Cardiac septum (tissue), 1 donor: ENCODE data around the gene ID2. TPM values are rescaled to one million over a fixed set of nuclear protein-coding genes. Genes with fewer than 3 reads are reported as not detected.
A peak's percentile ranks its signal among the peaks of the same experiment; 100 is the strongest.

Experiments
- DNase-seq: peaks from one replicate; pipeline ENCODE4 v3.0.0-alpha.2; 2020; ENCODE audit warnings: low spot score
- intact Hi-C: fragments of 100-400 bp; cut with DNase I; formaldehyde crosslinking; loops from one replicate; pipeline ENCODE4 v1.14.0; 2022
- long read RNA-seq: library from polyadenylated mRNA; unstranded; transcript quantifications from one replicate; pipeline ENCODE4 v2.0.0, GENCODE V29; 2021
- total RNA-seq: library from RNA; stranded (reverse); fragmentation: NEBNext Ultra II Directional; extraction: Animal tissue kit (Norgen Biotek cat#: 25700); gene quantifications from one replicate; pipeline ENCODE4 v1.2.1, GENCODE V29; 2021
- donor health status: DM: no; HTN: no; CAD: no.

The ID2 gene
- total RNA-seq, result 35.1 TPM
- long read RNA-seq, transcript ID2-203 (3 exons, 1,362 nt), result major isoform, 21 of 28 reads
- long read RNA-seq, partial matches to known transcripts, result 0 of 28 reads
- long read RNA-seq, other reads (novel, unspliced or antisense), result 2 of 28 reads

GRCh38 chr2:8681786-8682692, at the start of gene ID2:
Gene ID2 (plus strand): TSS chr2:8682056. CDS start chr2:8682166, 110 bp downstream.
- intact Hi-C loops, result loop anchor here (10.0 kb wide), 3 partner anchors 247 to 837 kb away; no protein-coding TSS in a partner anchor
- peak; percentile 99 for DNase-seq

DNA sequence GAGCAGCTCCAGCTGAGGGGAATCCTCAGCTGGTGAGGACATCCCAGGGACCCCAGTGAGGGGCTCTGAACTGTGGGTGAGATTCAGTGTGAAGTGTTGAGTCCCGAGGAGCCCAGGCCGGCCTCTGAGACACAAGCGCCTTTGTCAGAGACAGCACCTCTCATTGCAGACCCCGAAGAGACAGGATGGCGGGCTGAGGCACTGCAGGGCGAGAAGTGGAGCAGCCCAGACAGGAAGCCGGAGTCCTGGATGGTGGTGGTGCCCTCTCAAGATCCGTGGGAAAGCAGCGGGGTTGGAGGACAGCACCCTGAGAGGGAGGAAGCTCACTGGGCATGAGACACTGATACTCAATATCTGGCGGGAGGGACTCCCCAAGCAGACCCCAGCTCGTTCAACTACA, 49.1 kb upstream of the ID2 start:
- intact Hi-C loops, result no loop called here
- DNase-seq, result peak; percentile 73

GRCh38 chr2:8633186-8633734, 48.6 kb upstream of the ID2 start:
- DNase-seq, result peak; percentile 63
- intact Hi-C loops, result no loop called here

GRCh38 chr2:8633735-8634313, 48.0 kb upstream of the ID2 start:
- DNase-seq, result peak; percentile 73
- intact Hi-C loops, result no loop called here

DNA sequence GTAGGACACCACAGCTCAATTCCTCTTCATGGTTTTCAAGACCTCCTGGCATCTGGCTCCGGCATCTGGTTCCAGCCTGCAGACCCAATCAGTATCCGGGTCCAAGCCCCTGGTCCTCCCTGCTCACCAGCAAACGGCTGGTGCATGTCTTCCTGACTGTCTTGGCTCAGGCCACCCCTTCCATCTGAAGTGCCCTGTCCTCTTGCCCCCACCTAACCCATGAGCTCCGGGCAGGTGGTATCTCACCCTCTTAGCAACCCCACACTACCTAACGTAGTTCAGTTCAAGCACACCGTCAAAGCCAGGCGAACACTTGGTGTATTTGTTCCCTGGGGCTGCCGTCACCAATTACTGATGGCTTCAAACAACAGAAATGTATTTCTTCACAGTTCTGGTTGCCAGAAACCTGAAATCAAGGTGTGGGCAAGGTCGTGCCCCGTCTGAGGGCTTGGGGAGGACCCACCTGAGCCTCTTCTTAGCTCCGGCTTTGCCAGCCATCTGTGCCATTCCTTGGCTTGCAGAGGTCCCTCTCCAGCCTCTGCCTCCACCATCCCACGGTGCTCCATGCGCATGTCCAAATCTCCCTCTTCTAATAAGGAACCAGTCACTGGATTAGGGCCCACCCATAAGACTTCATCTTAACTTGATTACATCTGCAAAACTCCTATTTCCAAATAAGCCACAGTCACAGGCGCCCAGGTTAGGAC, 47.2 kb upstream of the ID2 start:
- peak; percentile 69 for DNase-seq
- intact Hi-C loops, result no loop called here

DNA sequence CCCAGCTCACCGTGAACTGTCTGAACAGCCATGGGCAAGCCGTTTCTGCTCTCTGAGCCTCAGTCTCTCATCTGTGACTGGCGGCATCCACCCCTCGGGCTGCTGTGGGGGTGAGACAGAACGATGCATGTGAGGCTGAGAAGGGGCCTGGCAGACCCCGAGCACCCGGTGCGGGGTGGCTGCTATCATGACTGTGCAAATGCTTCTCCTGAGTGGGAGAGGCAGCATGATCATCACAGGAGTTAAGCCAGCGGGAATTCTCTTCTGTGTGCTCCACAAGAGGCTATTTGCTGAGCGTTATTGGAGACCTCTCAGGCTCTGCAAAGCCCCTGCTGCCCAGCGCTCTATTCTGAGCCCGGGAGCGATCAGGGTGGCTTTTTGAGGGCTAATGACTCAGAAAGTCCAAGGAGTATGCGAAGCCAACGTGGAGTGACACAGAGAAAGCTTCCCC, 45.8 kb upstream of the ID2 start:
- peak; percentile 31 for DNase-seq
- intact Hi-C loops, result no loop called here

GRCh38 chr2:8636721-8637636, 44.9 kb upstream of the ID2 start:
- intact Hi-C loops, result no loop called here
- peak; percentile 65 for DNase-seq

GRCh38 chr2:8638327-8638726, 43.5 kb upstream of the ID2 start:
- DNase-seq, result peak; percentile 54
- intact Hi-C loops, result no loop called here

DNA sequence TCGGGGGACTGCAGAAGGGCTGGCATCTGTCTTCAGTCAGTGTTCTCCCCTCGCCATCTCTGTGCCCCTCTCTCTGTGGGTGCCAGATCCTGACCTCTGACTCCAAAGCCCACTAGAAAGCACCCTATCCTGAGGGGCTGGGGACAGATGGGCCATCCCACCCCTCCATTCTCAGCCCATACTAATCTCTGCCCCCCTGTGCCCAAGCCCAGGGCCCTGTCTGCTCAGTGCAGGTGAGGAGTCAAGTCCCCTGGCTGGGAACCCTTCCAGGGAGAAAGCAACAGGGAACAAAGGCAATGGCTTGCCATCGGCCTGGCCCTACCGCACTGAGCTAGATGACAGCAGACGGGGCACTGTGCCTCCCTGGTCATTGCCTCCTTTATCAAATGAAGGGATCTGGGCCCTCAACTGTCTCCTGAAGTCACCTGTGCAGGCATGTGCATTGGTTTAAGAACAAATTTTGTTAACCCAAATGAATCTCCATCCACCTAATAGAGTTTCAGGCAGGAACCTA, 42.7 kb upstream of the ID2 start:
- DNase-seq, result peak; percentile 71
- intact Hi-C loops, result no loop called here

- intact Hi-C loops, result no loop called here
- DNase-seq, result peak; percentile 54
Observed at GRCh38 chr2:8640498-8640897, 41.4 kb upstream of the ID2 start.

DNA sequence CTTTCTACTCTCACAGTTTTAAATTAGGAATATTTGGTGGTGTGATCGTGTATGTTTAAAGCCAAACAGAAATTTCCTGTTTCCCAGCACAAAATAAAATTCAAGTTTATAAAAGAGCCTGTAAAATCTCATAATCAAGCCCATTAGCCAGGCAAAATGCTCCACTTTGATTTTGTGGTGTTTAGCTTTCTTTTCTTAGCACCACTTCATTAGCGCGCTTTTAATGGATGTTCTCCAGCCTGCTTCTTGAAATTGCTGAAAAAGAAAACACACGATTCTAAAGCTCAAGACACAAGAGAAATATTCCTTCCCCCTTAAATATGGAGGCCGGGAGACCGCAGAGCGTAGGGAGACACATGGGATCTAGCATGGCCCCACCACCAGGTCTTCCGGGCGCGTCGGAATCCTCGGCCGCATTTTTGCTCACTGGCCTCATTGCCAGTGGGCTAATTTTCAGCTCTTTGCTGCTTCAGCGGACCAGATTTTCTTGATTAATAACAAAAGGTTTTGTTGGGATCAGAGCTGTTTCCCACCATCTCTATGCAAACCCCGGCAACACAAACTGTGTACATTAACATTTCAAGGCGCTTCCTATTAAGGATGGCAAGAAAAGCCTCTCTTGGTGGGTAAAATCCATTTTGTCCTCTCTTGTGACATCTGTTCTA, 40.4 kb upstream of the ID2 start:
- intact Hi-C loops, result no loop called here
- DNase-seq, result no peak

GRCh38 chr2:8642366-8643068, 39.3 kb upstream of the ID2 start:
- intact Hi-C loops, result no loop called here
- DNase-seq, result peak; percentile 74

DNA sequence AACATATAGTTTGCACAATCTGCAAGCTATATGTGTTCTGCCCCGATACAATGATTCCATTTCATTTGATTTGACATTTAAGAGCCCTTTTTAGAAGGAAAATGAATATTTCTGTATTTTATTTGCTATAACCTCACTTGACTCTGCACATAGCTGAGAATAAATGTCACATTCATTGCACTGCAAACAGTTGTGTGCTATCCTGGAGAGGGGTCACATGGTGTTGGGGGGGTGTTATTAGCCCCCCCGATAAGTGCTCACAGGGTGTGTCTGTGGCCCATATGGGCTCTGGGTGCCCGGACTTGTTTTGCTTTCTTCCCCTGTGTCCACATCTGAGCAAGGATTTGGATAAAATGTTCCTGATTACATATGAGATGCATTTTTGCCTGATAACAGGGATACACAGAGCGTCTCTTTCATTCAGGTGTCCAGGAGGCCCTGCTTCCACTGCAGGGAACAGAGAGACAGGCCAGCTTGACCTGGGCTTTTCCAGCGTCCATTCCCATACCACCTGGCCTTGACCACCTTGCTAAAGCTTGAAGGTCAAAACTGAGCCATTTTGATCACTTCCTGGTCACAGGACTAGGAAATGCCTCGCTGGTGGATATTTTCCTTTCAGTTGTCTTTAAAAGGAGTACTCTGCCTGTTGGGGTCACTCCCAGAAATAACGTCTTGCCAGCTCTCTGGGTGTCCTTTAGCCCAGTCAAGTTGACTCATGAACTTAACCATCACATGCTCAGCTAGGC, 38.4 kb upstream of the ID2 start:
- peak; percentile 26 for DNase-seq
- intact Hi-C loops, result no loop called here

GRCh38 chr2:8643996-8644356, 37.9 kb upstream of the ID2 start:
- peak; percentile 39 for DNase-seq
- intact Hi-C loops, result no loop called here

DNA sequence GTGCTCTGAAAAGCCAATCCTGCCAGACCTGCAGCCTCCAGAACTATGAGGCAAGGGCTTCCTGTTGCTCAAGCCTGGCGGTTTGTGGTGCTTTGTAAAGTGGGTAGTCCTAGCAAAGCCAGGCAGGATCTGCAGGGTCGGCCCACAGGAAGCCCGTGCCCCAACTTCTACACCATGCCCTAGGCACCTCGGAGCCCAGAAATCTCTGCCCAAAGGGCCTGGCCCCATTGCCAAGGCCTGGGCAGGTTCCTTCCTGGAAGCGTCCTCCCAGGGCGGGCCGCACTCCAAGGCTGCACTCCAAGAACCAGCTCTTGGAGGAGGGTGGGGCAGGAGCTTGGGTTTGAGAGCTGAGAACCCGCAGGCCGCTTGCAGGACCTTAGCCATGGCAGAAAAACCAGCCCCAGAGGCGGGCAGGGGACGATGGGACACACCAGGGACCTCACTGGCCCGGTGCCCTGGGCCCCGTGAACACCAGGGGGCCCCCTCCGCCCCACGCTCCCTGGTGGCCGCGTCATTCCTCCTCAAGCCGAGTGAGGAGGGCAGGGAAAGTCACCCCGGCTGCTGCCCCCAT, 37.2 kb upstream of the ID2 start:
- intact Hi-C loops, result no loop called here
- DNase-seq, result peak; percentile 91

GRCh38 chr2:8645176-8645831, 36.6 kb upstream of the ID2 start:
- intact Hi-C loops, result no loop called here

More at GRCh38 chr2:8645176-8645831, 36.6 kb upstream of the ID2 start:
- peak; percentile 50 for DNase-seq
